ENCODE data around the gene S100B.
"Not testable (repeated sequence)": the region's sequence is repeated elsewhere in the genome, so short reads cannot be mapped to it uniquely, and the experiment has no call there.

S100B gene

DNA sequence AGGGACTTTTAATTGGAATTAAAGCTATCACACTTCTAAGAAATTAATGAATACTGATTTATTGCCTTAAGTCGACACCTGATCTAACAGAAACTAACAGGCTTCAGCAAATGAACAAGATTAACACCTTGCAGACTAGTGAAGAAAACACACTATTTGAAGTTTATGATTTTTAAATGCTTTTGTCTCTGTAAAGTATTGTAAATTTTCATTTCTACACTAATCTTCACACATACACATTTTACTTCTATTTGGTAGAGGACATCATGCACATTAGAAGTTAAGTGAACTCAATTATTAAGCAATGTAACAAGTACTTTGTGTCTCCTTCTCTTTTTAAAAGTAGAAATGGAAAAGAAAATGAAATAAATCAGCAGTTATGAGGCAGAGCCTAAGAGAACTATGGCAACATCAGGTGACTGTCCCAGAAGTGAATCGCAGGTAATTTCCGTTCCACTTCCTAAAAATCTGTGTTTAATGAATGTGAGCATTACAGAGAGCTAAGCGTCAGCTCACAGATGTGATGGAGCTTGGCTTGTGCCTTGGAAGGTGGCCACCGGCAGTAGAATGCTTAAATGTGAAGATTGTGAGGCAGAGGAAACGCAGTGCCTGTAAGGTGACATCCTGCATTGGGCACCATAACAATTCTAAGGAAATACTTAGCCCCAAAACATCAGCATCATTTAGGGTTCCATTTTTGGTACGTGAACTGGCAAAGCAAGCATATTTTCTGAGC lies 31.8 kb upstream of the S100B start:
- no peak for DNase-seq
- TF ChIP-seq GATA1 (IDR thresholded peaks at IDR 0.05; ENCODE audit: low read depth, low read length), result no peak
- TF ChIP-seq POLR2A (IDR thresholded peaks at IDR 0.05; ENCODE audit: low read length), result no peak

DNA sequence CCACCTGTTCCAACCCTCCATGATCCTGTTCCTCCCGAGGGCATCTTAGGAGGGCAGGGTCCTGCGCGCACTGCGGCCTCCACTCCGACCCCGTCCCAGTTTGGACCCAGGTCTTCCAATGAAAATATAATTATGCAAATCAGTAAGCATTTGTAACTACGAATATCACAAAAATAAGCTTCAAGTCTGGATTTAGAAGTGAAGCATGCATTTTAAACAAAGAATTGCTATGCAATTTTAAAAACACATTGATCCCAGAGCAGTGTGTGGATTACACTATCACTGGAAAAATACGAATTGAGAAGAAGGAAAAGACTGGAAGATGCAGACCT lies 31.3 kb upstream of the S100B start:
- TF ChIP-seq GATA1 (IDR thresholded peaks at IDR 0.05; ENCODE audit: low read depth, low read length) (no peak), POLR2A (IDR thresholded peaks at IDR 0.05; ENCODE audit: low read length) (no peak)
- peak in 1 of 2 experiments; percentile 48 for DNase-seq

DNA sequence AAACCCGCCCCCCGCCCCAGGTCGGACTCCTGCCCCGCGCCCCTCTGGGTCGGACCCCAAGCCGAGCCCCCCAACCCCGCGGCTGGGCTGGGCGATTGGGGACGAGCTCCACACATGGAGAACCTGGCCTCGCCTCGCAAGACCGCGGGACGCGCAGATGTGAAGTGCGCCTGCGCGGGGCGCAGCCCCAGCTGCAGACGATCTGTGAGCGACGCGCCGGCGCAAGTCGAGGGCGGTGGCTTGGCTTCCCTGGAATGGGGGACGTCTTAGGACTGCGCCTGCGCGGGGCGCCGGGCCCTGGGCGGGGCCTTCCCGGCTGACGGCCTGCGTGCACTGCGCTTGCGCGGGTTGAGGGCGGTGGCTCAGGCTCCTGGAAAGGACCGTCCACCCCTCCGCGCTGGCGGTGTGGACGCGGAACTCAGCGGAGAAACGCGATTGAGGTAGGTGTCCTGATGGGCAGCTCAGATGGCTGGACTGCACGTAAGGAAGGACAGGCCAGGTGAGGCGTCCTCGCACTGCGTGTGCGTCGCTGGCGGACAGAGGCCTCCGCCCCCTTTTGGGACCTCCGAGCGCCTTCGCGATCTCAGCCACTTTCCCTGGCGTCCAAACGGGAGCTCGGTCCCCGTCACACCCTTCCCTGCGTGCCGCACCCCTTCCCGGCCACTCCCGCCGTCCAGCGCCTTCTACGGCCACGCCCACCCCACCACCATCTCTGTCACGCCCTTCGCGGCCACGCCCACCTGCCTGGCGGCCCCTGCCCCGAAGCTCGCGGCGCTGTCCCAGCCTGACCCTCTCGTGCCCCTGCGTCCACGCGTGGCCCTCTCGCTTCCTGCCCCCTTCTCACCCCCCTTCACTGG lies 30.7 kb upstream of the S100B start, which contains the start of gene PRMT2:
Gene PRMT2, plus strand, starts transcription at position 351 of the 857 bp plus-strand sequence. CDS start 1,278 bp downstream, outside the sequence.
- TF ChIP-seq GATA1 (IDR thresholded peaks at IDR 0.05; ENCODE audit: low read depth, low read length) (no peak), POLR2A (IDR thresholded peaks at IDR 0.05; ENCODE audit: low read length) (peak; percentile 92)
- DNase-seq, result peak; percentile 98 to 99

DNA sequence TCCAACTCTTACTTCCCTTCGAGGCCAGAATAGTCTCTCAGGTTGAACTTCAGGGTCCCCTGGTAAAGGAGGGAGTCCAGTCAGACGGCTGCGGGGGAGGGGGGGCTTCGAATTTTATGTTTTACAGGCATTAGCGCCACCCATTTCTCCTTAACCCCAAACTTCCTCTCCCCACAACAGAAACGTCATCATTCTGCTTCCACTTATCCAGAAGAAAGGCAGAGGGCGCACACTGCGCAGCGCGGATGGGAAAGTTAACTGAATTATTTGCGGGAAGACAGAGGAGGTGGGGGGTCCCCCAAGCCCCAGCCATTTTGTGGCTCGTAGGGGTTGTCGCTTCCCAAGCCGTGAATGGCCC lies 30.1 kb upstream of the S100B start:
- peak in 1 of 2 experiments; percentile 81 for DNase-seq
- TF ChIP-seq POLR2A (IDR thresholded peaks at IDR 0.05; ENCODE audit: low read length), result no peak
- no peak for TF ChIP-seq GATA1 (IDR thresholded peaks at IDR 0.05; ENCODE audit: low read depth, low read length)

DNA sequence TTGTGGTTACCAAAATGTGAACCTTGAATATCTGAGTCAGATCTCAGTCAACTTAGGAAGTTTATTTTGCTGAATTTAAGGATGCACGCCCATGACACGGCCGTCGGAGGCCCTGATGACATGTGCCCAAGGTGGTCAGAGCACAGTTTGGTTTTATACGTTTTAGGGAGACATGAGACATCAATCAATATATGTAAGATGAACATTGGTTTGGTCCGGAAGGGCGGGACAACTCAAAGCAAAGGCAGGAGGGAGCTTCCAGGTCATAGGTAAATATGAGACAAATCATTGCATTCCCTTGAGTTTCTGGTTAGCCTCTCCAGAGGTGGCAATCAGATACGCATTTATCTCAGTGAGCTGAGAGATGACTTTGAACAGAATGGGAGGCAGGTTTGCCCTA lies 29.5 kb upstream of the S100B start:
- peak in 1 of 2 experiments; percentile 41 for DNase-seq

DNA sequence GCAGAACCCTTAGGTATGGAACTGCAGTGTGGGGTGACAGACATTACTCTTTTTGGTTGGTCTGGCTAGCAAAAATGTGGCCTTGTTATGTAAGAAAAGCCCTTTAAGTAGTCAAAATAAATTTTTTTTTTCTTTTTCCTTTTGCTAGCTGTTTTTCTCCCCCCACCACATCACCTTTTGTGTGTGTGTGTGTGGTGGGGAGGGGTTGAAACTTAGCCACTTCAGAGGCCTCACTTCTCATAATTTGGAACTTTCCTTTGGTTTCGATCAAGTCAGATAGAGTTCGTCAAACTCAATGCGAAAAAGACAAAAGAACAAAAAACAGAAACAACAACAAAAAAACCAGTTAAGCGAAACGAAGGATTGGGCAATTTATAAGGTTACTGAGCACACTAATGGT lies 28.7 kb upstream of the S100B start:
- TF ChIP-seq GATA1 (IDR thresholded peaks at IDR 0.05; ENCODE audit: low read depth, low read length), result no peak
- no peak for TF ChIP-seq POLR2A (IDR thresholded peaks at IDR 0.05; ENCODE audit: low read length)
- DNase-seq, result no peak

More for the DNA sequence above, 29.5 kb upstream of the S100B start:
- TF ChIP-seq POLR2A (IDR thresholded peaks at IDR 0.05; ENCODE audit: low read length), result no peak
- TF ChIP-seq GATA1 (IDR thresholded peaks at IDR 0.05; ENCODE audit: low read depth, low read length), result no peak

DNA sequence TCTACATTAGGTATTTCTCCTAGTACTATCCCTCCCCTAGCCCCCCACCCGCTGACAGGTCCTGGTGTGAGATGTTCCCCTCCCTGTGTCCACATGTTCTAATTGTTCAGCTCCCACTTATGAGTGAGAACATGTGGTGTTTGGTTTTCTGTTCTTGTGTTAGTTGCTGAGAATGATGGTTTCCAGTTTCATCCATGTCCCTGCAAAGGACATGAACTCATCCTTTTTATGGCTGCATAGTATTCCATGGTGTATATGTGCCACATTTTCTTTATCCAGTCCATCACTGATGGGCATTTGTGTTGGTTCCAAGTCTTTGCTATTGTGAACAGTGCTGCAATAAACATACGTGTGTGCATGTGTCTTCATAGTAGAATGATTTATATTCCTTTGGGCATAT lies 26.0 kb upstream of the S100B start:
- DNase-seq, result not testable (repeated sequence)

DNA sequence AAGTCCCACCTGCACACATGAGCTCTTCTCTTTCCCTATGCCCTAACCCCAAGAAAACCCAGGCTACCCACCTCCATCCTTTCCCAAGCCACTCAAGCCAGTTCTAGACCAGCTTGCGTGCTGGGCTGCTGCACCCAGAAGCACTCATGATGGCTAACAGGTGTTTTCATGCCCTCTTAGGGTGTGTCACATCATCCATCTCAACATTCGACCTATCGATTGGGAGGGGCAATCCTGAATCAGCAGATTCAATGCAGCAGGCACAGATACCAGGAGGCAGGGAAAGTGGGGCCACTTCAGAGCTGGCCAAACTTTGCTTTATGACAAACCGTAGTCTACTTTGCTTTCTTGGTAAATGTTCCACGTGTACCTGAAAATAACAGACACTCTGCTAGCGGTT lies 24.0 kb upstream of the S100B start:
- DNase-seq, result no peak
- TF ChIP-seq GATA1 (IDR thresholded peaks at IDR 0.05; ENCODE audit: low read depth, low read length) (no peak), POLR2A (IDR thresholded peaks at IDR 0.05; ENCODE audit: low read length) (no peak)

DNA sequence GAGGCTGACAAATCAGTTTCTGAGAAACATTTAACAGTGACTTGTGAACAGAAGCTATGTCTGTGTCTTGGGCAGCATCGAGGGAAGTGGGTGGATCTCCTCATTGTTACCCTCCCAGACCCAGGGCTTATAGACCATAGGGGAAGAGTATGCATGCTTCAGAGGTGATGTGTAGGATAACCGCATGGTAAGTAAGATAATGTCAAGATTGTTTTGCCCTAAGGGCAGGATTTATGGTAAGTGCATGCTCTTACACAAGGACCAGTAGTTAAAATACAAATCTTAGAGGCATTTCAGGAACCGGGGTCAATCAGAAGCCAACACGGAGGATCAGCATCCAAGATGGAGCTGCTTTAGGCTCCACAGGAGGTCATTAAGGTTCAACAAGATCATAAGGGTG lies 22.8 kb upstream of the S100B start:
- TF ChIP-seq POLR2A (IDR thresholded peaks at IDR 0.05; ENCODE audit: low read length) (no peak), GATA1 (IDR thresholded peaks at IDR 0.05; ENCODE audit: low read depth, low read length) (no peak)

DNA sequence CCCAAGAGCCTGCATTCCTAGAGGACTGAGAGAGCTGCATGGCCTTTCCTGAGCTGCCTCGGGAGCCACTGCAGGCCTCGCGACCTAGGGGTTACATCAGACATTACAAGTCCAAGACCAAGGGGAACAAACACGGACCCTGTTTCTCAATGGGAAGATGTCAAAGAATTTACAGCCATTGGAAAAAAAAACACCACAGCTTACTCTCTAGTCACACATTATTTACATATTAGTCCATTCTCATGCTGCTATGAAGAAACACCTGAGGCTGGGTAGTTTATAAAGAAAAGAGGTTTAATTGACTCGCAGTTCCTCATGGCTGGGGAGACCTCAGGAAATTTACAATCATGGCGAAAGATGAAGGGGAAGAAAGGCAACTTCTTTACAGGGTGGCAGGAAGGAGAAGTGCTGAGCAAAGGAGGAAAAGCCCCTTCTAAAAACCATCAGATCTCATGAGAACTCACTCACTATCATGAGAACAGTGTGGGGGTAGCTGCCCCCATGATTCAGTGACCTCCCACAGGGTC lies 22.2 kb upstream of the S100B start:
- no peak for DNase-seq
- TF ChIP-seq POLR2A (IDR thresholded peaks at IDR 0.05; ENCODE audit: low read length) (no peak), GATA1 (IDR thresholded peaks at IDR 0.05; ENCODE audit: low read depth, low read length) (no peak)

More for the DNA sequence above, 22.8 kb upstream of the S100B start:
- DNase-seq, result no peak

DNA sequence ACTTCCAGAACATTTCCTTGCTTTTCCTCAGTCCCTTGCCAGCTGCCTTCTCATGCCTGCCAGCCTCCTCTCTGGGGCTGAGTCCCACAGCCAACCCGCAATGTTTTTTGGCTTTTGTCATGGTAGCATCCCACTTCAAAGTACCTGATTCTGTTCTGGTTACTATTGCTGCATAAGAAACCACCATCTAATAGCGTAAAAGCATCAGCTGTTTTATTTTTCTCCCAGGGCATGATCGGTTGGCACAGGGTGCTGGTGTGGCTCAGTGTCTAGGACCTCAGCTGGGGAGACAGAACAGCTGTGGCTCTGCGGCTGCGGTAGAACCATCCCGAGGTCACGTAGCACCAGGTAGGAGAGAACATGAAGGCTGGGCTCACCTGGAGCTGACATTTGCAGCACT lies 21.7 kb upstream of the S100B start:
- no peak for TF ChIP-seq POLR2A (IDR thresholded peaks at IDR 0.05; ENCODE audit: low read length)
- TF ChIP-seq GATA1 (IDR thresholded peaks at IDR 0.05; ENCODE audit: low read depth, low read length), result no peak
- DNase-seq, result no peak

DNA sequence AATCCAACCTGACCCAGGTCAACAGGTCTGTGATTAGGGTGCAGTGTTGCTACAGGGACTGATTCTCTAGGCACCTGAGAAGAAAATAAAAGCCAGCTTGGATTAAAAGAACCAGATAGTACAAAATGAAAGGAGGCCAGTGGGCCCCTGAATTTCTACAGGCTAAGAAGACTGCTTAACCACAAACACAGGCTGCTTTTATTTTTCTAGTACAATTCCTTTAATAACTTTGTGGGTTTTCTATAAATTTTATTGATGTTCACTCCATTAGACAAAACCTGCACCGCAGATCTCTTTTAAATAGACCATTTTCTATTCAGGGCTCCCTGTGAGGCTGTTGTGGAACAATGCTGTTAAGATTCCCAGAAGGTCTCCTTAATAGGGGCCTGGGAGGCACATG lies 20.9 kb upstream of the S100B start:
- no peak for DNase-seq

DNA sequence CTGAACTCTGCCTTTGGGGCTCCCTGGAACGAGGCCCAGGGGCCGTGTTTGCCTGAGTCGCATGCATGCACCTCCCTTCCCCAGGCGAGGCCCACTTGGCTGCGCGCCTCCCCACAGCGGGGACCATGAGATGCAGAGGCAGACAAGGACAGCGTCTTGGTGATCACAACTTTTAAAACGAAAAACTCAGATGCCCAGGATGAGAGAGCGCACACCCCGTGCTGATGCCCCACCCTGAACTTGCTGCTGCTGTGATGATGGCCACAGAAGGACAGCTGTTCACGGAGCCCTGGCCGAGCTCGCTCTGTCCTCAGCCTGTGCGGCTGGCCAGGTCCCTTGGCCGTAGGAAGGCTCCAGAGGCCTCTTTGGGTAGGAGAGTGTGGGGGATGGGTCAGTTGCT lies 19.2 kb upstream of the S100B start:
- no peak for DNase-seq
- TF ChIP-seq GATA1 (IDR thresholded peaks at IDR 0.05; ENCODE audit: low read depth, low read length) (no peak), POLR2A (IDR thresholded peaks at IDR 0.05; ENCODE audit: low read length) (no peak)

More for the DNA sequence above, 20.9 kb upstream of the S100B start:
- no peak for TF ChIP-seq GATA1 (IDR thresholded peaks at IDR 0.05; ENCODE audit: low read depth, low read length)
- TF ChIP-seq POLR2A (IDR thresholded peaks at IDR 0.05; ENCODE audit: low read length), result no peak

DNA sequence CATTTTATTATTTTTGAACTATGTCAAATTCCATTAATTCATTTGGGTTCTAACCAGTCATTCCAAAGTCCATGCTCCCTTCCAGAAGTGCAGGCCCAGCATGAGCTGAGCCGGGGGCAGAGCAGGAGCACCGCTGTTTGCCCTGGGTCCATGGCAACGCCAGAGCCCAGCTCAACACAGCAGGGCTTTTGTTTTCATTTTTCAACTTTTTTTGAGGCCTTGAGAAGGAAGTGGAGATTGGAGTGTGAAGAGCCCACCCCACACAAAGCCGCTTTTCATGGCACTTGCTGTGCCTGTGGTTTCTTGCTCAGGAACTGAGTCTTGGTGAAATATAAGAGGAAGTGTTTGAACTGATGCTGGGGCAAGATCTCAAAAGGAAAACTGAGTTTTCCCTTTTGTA lies 17.3 kb upstream of the S100B start:
- TF ChIP-seq POLR2A (IDR thresholded peaks at IDR 0.05; ENCODE audit: low read length) (no peak), GATA1 (IDR thresholded peaks at IDR 0.05; ENCODE audit: low read depth, low read length) (no peak)
- no peak for DNase-seq

All from erythroblast (primary cell).